Activated T-cell treated with anti-CD3 and anti-CD28 coated beads for 4 hours (primary cell): ENCODE data around the gene MN1.

Source experiments
- DNase-seq: peaks from one replicate; pipeline ENCODE4 v3.0.0-alpha.2; 2020

MN1 gene

GRCh38 chr22:27731621-27732020, 69.9 kb downstream of the MN1 start:
- no peak for DNase-seq

GRCh38 chr22:27730641-27731433, 70.7 kb downstream of the MN1 start:
- DNase-seq, result no peak

- no peak for DNase-seq
Observed at GRCh38 chr22:27729246-27729645, 72.3 kb downstream of the MN1 start.

GRCh38 chr22:27727673-27728451, 73.7 kb downstream of the MN1 start:
- DNase-seq, result no peak

GRCh38 chr22:27726686-27727449, 74.7 kb downstream of the MN1 start:
- DNase-seq, result no peak

GRCh38 chr22:27726331-27726685, 75.2 kb downstream of the MN1 start:
- DNase-seq, result no peak

- DNase-seq, result no peak
Observed at GRCh38 chr22:27725661-27726060, 75.9 kb downstream of the MN1 start.

- DNase-seq, result no peak
Observed at GRCh38 chr22:27724709-27725108, 76.8 kb downstream of the MN1 start.

GRCh38 chr22:27724157-27724556, 77.4 kb downstream of the MN1 start:
- no peak for DNase-seq

- no peak for DNase-seq
Observed at GRCh38 chr22:27723708-27724107, 77.8 kb downstream of the MN1 start.

GRCh38 chr22:27723158-27723557, 78.4 kb downstream of the MN1 start:
- no peak for DNase-seq

GRCh38 chr22:27720860-27721259, 80.7 kb downstream of the MN1 start:
- no peak for DNase-seq

- no peak for DNase-seq
Observed at GRCh38 chr22:27719535-27720227, 81.9 kb downstream of the MN1 start.

GRCh38 chr22:27719036-27719347, 82.6 kb downstream of the MN1 start:
- DNase-seq, result no peak

- no peak for DNase-seq
Observed at GRCh38 chr22:27718186-27719035, 83.1 kb downstream of the MN1 start.

- no peak for DNase-seq
Observed at GRCh38 chr22:27717094-27717493, 84.5 kb downstream of the MN1 start.

GRCh38 chr22:27716074-27716473, 85.5 kb downstream of the MN1 start:
- DNase-seq, result no peak

- no peak for DNase-seq
Observed at GRCh38 chr22:27715106-27715505, 86.5 kb downstream of the MN1 start.

- no peak for DNase-seq
Observed at GRCh38 chr22:27714068-27714467, 87.5 kb downstream of the MN1 start.

GRCh38 chr22:27713461-27713860, 88.1 kb downstream of the MN1 start:
- no peak for DNase-seq

GRCh38 chr22:27711756-27712155, 89.8 kb downstream of the MN1 start:
- DNase-seq, result no peak

GRCh38 chr22:27711012-27711411, 90.5 kb downstream of the MN1 start:
- no peak for DNase-seq
